ENCODE data around the gene SPSB1.
A peak's percentile ranks its signal among the peaks of the same experiment; 100 is the strongest.

The SPSB1 gene

GRCh38 chr1:9267352-9267686 lies 25.4 kb upstream of the SPSB1 start:
- no peaks in the 10 kb centered on the region for H3K79me2 ChIP-seq (ENCODE audit: low read length)
- no peaks in the 10 kb centered on the region for H3K9me3 ChIP-seq (replicated peaks; ENCODE audit: insufficient read depth, low read length)
- H3K9ac ChIP-seq (ENCODE audit: low read length) = no peak overlapping the region
- H3K4me3 ChIP-seq (ENCODE audit: low read length) = no peak overlapping the region
- no peaks in the 10 kb centered on the region for H4K20me1 ChIP-seq (ENCODE audit: insufficient read depth, low read length)
- no peak overlapping the region for H3K27ac ChIP-seq (ENCODE audit: low read length)
- TF ChIP-seq EZH2 (optimal IDR thresholded peaks at IDR 0.05; ENCODE audit: low read depth, low read length) (no peak), EZH2phosphoT487 (IDR thresholded peaks at IDR 0.05; ENCODE audit: low read length) (no peak)
- TF ChIP-seq, protein P1, sequence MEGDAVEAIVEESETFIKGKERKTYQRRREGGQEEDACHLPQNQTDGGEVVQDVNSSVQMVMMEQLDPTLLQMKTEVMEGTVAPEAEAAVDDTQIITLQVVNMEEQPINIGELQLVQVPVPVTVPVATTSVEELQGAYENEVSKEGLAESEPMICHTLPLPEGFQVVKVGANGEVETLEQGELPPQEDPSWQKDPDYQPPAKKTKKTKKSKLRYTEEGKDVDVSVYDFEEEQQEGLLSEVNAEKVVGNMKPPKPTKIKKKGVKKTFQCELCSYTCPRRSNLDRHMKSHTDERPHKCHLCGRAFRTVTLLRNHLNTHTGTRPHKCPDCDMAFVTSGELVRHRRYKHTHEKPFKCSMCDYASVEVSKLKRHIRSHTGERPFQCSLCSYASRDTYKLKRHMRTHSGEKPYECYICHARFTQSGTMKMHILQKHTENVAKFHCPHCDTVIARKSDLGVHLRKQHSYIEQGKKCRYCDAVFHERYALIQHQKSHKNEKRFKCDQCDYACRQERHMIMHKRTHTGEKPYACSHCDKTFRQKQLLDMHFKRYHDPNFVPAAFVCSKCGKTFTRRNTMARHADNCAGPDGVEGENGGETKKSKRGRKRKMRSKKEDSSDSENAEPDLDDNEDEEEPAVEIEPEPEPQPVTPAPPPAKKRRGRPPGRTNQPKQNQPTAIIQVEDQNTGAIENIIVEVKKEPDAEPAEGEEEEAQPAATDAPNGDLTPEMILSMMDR (IDR thresholded peaks at IDR 0.05; ENCODE audit: low read length) = 0 out of 2 replicates have a peak, but pooled peaks have one; percentile 0
- no peaks in the 10 kb centered on the region for H3K27me3 ChIP-seq (replicated peaks; ENCODE audit: insufficient read depth, low read length)
- H3K4me2 ChIP-seq (ENCODE audit: low read depth, low read length) = peak overlapping the region; percentile 28; the same call in 1 of the 2 replicates
- no peaks in the 10 kb centered on the region for H3F3A ChIP-seq (ENCODE audit: insufficient read depth, low read length)
- H3K4me1 ChIP-seq (ENCODE audit: low read length) = 0 out of 2 replicates have a peak, but pooled peaks cover 3% of the 10 kb centered on the region
- no peaks in the 10 kb centered on the region for H3K9me2 ChIP-seq (replicated peaks; ENCODE audit: insufficient read depth, low read length)
- no peaks in the 10 kb centered on the region for H3K36me3 ChIP-seq (replicated peaks; ENCODE audit: insufficient read depth, low read length)
- DNase-seq = no peak
- H2AFZ ChIP-seq (ENCODE audit: low read length) = peak overlapping the region; percentile 32; the same call in 1 of the 2 replicates

GRCh38 chr1:9267827-9268581 lies 24.7 kb upstream of the SPSB1 start:
- H3K9ac ChIP-seq (ENCODE audit: low read length) = no peak overlapping the region
- H3K4me3 ChIP-seq (ENCODE audit: low read length) = no peak overlapping the region
- no peak overlapping the region for H3K27ac ChIP-seq (ENCODE audit: low read length)
- no peaks in the 10 kb centered on the region for H3K27me3 ChIP-seq (replicated peaks; ENCODE audit: insufficient read depth, low read length)
- no peaks in the 10 kb centered on the region for H3K36me3 ChIP-seq (replicated peaks; ENCODE audit: insufficient read depth, low read length)
- H2AFZ ChIP-seq (ENCODE audit: low read length) = no peak overlapping the region
- no peaks in the 10 kb centered on the region for H3K9me3 ChIP-seq (replicated peaks; ENCODE audit: insufficient read depth, low read length)
- H4K20me1 ChIP-seq (ENCODE audit: insufficient read depth, low read length) = no peaks in the 10 kb centered on the region
- H3F3A ChIP-seq (ENCODE audit: insufficient read depth, low read length) = no peaks in the 10 kb centered on the region
- 0 out of 2 replicates have a peak, but pooled peaks cover 3% of the 10 kb centered on the region for H3K4me1 ChIP-seq (ENCODE audit: low read length)
- H3K79me2 ChIP-seq (ENCODE audit: low read length) = no peaks in the 10 kb centered on the region
- H3K4me2 ChIP-seq (ENCODE audit: low read depth, low read length) = no peak overlapping the region
- H3K9me2 ChIP-seq (replicated peaks; ENCODE audit: insufficient read depth, low read length) = no peaks in the 10 kb centered on the region
- DNase-seq = no peak
- TF ChIP-seq, protein P1 (IDR thresholded peaks at IDR 0.05; ENCODE audit: low read length) = no peak
- TF ChIP-seq EZH2phosphoT487 (IDR thresholded peaks at IDR 0.05; ENCODE audit: low read length) (no peak), EZH2 (optimal IDR thresholded peaks at IDR 0.05; ENCODE audit: low read depth, low read length) (no peak)

GRCh38 chr1:9269078-9269501 lies 23.6 kb upstream of the SPSB1 start:
- H3K4me1 ChIP-seq (ENCODE audit: low read length) = 0 out of 2 replicates have a peak, but pooled peaks cover 3% of the 10 kb centered on the region
- no peaks in the 10 kb centered on the region for H3K36me3 ChIP-seq (replicated peaks; ENCODE audit: insufficient read depth, low read length)
- H3K27me3 ChIP-seq (replicated peaks; ENCODE audit: insufficient read depth, low read length) = no peaks in the 10 kb centered on the region
- H3K4me3 ChIP-seq (ENCODE audit: low read length) = no peak overlapping the region
- no peaks in the 10 kb centered on the region for H3K9me2 ChIP-seq (replicated peaks; ENCODE audit: insufficient read depth, low read length)
- no peak for TF ChIP-seq EZH2 (optimal IDR thresholded peaks at IDR 0.05; ENCODE audit: low read depth, low read length)
- TF ChIP-seq, protein P1 (IDR thresholded peaks at IDR 0.05; ENCODE audit: low read length) = no peak
- no peak for DNase-seq
- no peak overlapping the region for H3K9ac ChIP-seq (ENCODE audit: low read length)
- H3F3A ChIP-seq (ENCODE audit: insufficient read depth, low read length) = no peaks in the 10 kb centered on the region
- no peak overlapping the region for H3K27ac ChIP-seq (ENCODE audit: low read length)
- H2AFZ ChIP-seq (ENCODE audit: low read length) = no peak overlapping the region
- H3K9me3 ChIP-seq (replicated peaks; ENCODE audit: insufficient read depth, low read length) = no peaks in the 10 kb centered on the region
- H3K4me2 ChIP-seq (ENCODE audit: low read depth, low read length) = no peak overlapping the region
- H3K79me2 ChIP-seq (ENCODE audit: low read length) = no peaks in the 10 kb centered on the region
- H4K20me1 ChIP-seq (ENCODE audit: insufficient read depth, low read length) = no peaks in the 10 kb centered on the region
